Upper lobe of left lung (tissue), 6 donors: ENCODE measurements around the gene CFAP119. TPM values are rescaled to one million over a fixed set of nuclear protein-coding genes. Genes with fewer than 3 reads are reported as not detected.

Experiments
- ATAC-seq, 2 donors: fragments of 200-7000 bp; cut with Tn5 transposase; one replicate each; pipeline ENCODE4 v1.9.1; 2022; ENCODE audit warnings: mild to moderate bottlenecking in 2 of 2, moderate library complexity in 2 of 2; ENCODE audit not compliant: low FRiP score in 2 of 2
- DNase-seq, 2 donors: peaks; one replicate each; pipeline ENCODE4 v3.0.0-alpha.2; 2019 to 2020
- H3K27ac ChIP-seq, 4 donors: fragments of 200-600 bp; sonication (generic); one replicate each; pipeline ENCODE4 v1.5.1; 2016 to 2019
- H3K27me3 ChIP-seq, 4 donors: fragments of 200-600 bp; sonication (generic); one replicate each; pipeline ENCODE4 v1.5.1; 2017 to 2019
- H3K36me3 ChIP-seq, 4 donors: fragments of 200-600 bp; sonication (generic); one replicate each; pipeline ENCODE4 v1.5.1; 2016 to 2019
- H3K4me1 ChIP-seq, 4 donors: fragments of 200-600 bp; sonication (generic); one replicate each; pipeline ENCODE4 v1.5.1; 2018 to 2019
- H3K4me3 ChIP-seq, 4 donors: fragments of 200-600 bp; sonication (generic); one replicate each; pipeline ENCODE4 v1.5.1; 2017 to 2019; ENCODE audit warnings: mild to moderate bottlenecking in 2 of 4, moderate library complexity in 1 of 4
- H3K9me3 ChIP-seq, 4 donors: fragments of 200-600 bp; sonication (generic); one replicate each; pipeline ENCODE4 v1.5.1; 2018 to 2019
- CTCF ChIP-seq, 6 experiments: fragments of 450-650 bp in 4 of 6; fragments of 200-600 bp in 2 of 6; sonication (generic) in 2 of 6; IDR thresholded peaks; one replicate each; pipeline ENCODE4 v1.5.1; 2016 to 2019; ENCODE audit warnings: antibody characterized with exemption in 6 of 6
- EP300 ChIP-seq, 4 donors: sonication (generic); formaldehyde crosslinking; IDR thresholded peaks; one replicate each; pipeline ENCODE4 v1.5.1; 2017; ENCODE audit warnings: antibody characterized with exemption in 4 of 4, control low read depth in 2 of 4
- POLR2A ChIP-seq, 4 donors: fragments of 450-650 bp; IDR thresholded peaks; one replicate each; pipeline ENCODE4 v1.5.1; 2016 to 2017; ENCODE audit warnings: antibody characterized with exemption in 4 of 4, mild to moderate bottlenecking in 2 of 4
- POLR2AphosphoS5 ChIP-seq, 2 donors: sonication (generic); formaldehyde crosslinking; IDR thresholded peaks; one replicate each; pipeline ENCODE4 v1.5.1; 2017; ENCODE audit warnings: antibody characterized with exemption in 2 of 2
- WGBS, 2 donors: methylation state at CpG; one replicate each; pipeline ENCODE4 v1.1.5; 2017 to 2018; 5-methylcytosine and 5-hydroxymethylcytosine counted together
- total RNA-seq, 6 donors: library from RNA; depleted of rRNA in 4 of 6; stranded (reverse); fragments of >200 nt in 4 of 6; gene quantifications; one replicate each; pipeline versions ENCODE4 v1.1.0 to v1.2.1, GENCODE V29; 2016 to 2021
- donor health status: DM: no; HTN: no; CAD: no; lungs with moderate emphysema.
- donor health status: DM: no; HTN: yes; CAD: no; lungs with severe emphysema.

CFAP119 gene
- total RNA-seq, 6 donors from 2014 or later = 6.1 to 45.1 (median 16.0) TPM

- Histone ChIP-seq H3K27me3 (no peaks in the 10 kb centered on the region), H3K36me3 (peaks cover 10 to 47% (median 31%) of the 10 kb centered on the region in 4 donors), H3K4me3 (peak overlapping the region; percentile 92 to 99 (median 98)), H3K27ac (peak overlapping the region; percentile 69 to 88 (median 84)), H3K4me1 (peaks cover 6 to 17% (median 15%) of the 10 kb centered on the region in 4 donors), H3K9me3 (no peaks in the 10 kb centered on the region)
- ATAC-seq (peak; percentile 31 to 60), DNase-seq (peak; percentile 40 to 87)
- 2 to 41% methylated on average over 7 to 9 of the region's 36 CpGs for WGBS, 2 donors
- no peak for TF ChIP-seq POLR2AphosphoS5 (IDR thresholded peaks at IDR 0.05)
- no peak for TF ChIP-seq CTCF (IDR thresholded peaks at IDR 0.05)
- no peak for TF ChIP-seq EP300 (IDR thresholded peaks at IDR 0.05)
- no peak for TF ChIP-seq POLR2A (IDR thresholded peaks at IDR 0.05)
Observed at GRCh38 chr16:30748634-30749445, 13.0 kb downstream of the CFAP119 start.

- peaks cover 6 to 17% (median 15%) of the 10 kb centered on the region in 4 donors for H3K4me1 ChIP-seq
- H3K27me3 ChIP-seq = no peaks in the 10 kb centered on the region
- peak; percentile 99 to 100 for DNase-seq
- WGBS, 2 donors = 6 to 7% methylated on average over 17 to 58 of the region's 60 CpGs
- peak within 1 kb of the TSS; percentile 92 to 99 (median 98) for H3K4me3 ChIP-seq
- TF ChIP-seq POLR2AphosphoS5 (IDR thresholded peaks at IDR 0.05) = peak; percentile 81 to 82
- TF ChIP-seq EP300 (IDR thresholded peaks at IDR 0.05) = no peak
- peak in 2 of 4 donors; percentile 54 to 77 for TF ChIP-seq POLR2A (IDR thresholded peaks at IDR 0.05)
- TF ChIP-seq CTCF (IDR thresholded peaks at IDR 0.05) = peak in 3 of 6 experiments; percentile 4 to 38 (median 18)
- peaks cover 5 to 45% (median 30%) of the 10 kb centered on the region in 4 donors for H3K36me3 ChIP-seq
- peak; percentile 99 for ATAC-seq
- H3K9me3 ChIP-seq = no peaks in the 10 kb centered on the region
- peak within 1 kb of the TSS; percentile 78 to 88 (median 84) for H3K27ac ChIP-seq
Observed at GRCh38 chr16:30747799-30748633, 13.8 kb downstream of the CFAP119 start, which contains the start of gene PHKG2. Gene PHKG2 (plus strand): TSS chr16:30748425. CDS start chr16:30748821, 396 bp downstream.

DNA sequence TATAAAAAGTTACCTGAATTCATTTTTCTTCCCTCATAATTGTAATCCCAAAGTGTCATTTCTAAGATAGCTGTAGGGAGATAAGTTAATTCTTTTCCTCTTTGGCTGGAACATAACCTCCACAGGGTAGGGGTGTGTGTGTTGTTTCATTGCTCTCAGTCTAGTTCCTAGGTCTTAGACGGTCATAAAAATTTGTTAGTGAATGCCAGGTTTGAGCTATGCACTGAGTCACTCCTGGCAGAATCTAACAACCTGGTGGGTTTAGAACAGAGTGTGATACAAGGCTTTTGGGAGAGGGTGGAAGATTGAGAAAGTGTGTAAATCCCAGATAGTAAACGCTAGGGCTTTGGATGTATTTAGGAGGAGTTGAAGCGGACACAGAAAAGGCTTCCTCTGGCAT is 14.5 kb downstream of the CFAP119 start:
- Histone ChIP-seq H3K27ac (peak overlapping the region; percentile 73 to 88 (median 83)), H3K4me1 (peaks cover 8 to 17% (median 15%) of the 10 kb centered on the region in 4 donors)
- ATAC-seq = no peak

More for the DNA sequence above, 14.5 kb downstream of the CFAP119 start:
- Histone ChIP-seq H3K4me3 (peak overlapping the region in 3 of 4 donors; percentile 97 to 99 (median 99)), H3K27me3 (no peaks in the 10 kb centered on the region), H3K36me3 (peaks cover 4 to 41% (median 29%) of the 10 kb centered on the region in 4 donors), H3K9me3 (no peaks in the 10 kb centered on the region)
- WGBS, 2 donors = 43 to 56% methylated on average over 3 of the region's 3 CpGs
- no peak for DNase-seq
- TF ChIP-seq POLR2A (IDR thresholded peaks at IDR 0.05) = no peak
- TF ChIP-seq EP300 (IDR thresholded peaks at IDR 0.05) = no peak
- no peak for TF ChIP-seq POLR2AphosphoS5 (IDR thresholded peaks at IDR 0.05)
- TF ChIP-seq CTCF (IDR thresholded peaks at IDR 0.05) = no peak
